HepG2 (cell line): ENCODE measurements around the gene FAM110C. TPM values are rescaled to one million over a fixed set of nuclear protein-coding genes. Genes with fewer than 3 reads are reported as not detected.

Experiments
- ATAC-seq: fragments of 200-7000 bp; cut with Tn5 transposase; 3 replicates; pipeline ENCODE4 v1.9.1; 2020; ENCODE audit warnings: mild to moderate bottlenecking, moderate library complexity
- BruUV-seq: library from RNA; stranded (reverse); fragments of 400-500 nt; replicated peaks from 2 replicates; lab custom pipeline; 2021; lab: Mats Ljungman, UMichigan
- CTCF ChIA-PET: fragments of 300-600 bp; formaldehyde crosslinking; extraction: SDS; loops from one replicate; lab custom pipeline; 2021; ENCODE audit warnings: low total read pairs, inconsistent platforms, low intra/inter-chr PET ratio; lab: Yijun Ruan, JAX
- POLR2A ChIA-PET: fragments of 350-600 bp; sonication (Branson Sonifier 250); formaldehyde crosslinking; loops from one replicate; lab custom pipeline; 2020; ENCODE audit warnings: antibody characterized with exemption, inconsistent platforms; lab: Yijun Ruan, JAX
- DNase-seq: peaks from one replicate; pipeline ENCODE4 v3.0.0-alpha.2; 2015; ENCODE audit warnings: low spot score
- FAIRE-seq: peaks from 3 replicates; lab custom pipeline; 2011; peaks lifted over from hg19 to GRCh38; lab: Jason Lieb, UNC
- H2AFZ ChIP-seq: one replicate; pipeline ENCODE4 v1.6.1; 2011; ENCODE audit warnings: low read length, inconsistent platforms
- H3K27ac ChIP-seq: fragments of 300-600 bp; 3 replicates; pipeline ENCODE4 v1.8.0; 2011; ENCODE audit warnings: mixed run types, mild to moderate bottlenecking, mixed read lengths, low read length, inconsistent platforms; ENCODE audit not compliant: insufficient read depth; ENCODE audit errors: extremely low read length
- H3K27me3 ChIP-seq, 2 experiments: fragments of 200-600 bp in 1 of 2; 2 replicates in 1 of 2; 3 replicates in 1 of 2; pipeline versions ENCODE4 v1.6.0 to v1.8.0; 2011; ENCODE audit warnings: low read length in 2 of 2, mild to moderate bottlenecking in 2 of 2, moderate library complexity in 2 of 2, inconsistent platforms in 1 of 2; ENCODE audit not compliant: insufficient read depth in 2 of 2, control insufficient read depth in 1 of 2
- H3K36me3 ChIP-seq, 2 experiments: fragments of 200-600 bp in 1 of 2; replicated peaks in 1 of 2; 2 replicates in 1 of 2; 3 replicates in 1 of 2; pipeline versions ENCODE4 v1.5.1 to v1.8.0; 2011; ENCODE audit warnings: low read length in 2 of 2, inconsistent platforms in 1 of 2; ENCODE audit not compliant: insufficient read depth in 2 of 2, control insufficient read depth in 1 of 2
- H3K4me1 ChIP-seq: 2 replicates; pipeline ENCODE4 v1.5.1; 2012; ENCODE audit warnings: low read length, inconsistent platforms; ENCODE audit not compliant: insufficient read depth
- H3K4me2 ChIP-seq: 2 replicates; pipeline ENCODE4 v1.6.0; 2011; ENCODE audit warnings: low read depth, low read length, inconsistent platforms
- H3K4me3 ChIP-seq, 3 experiments: fragments of 200-600 bp in 1 of 3; sonication (generic), shearing (Covaris generic) in 1 of 3; replicated peaks in 1 of 3; 2 replicates each; pipeline ENCODE4 v1.5.1; 2011 to 2016; ENCODE audit warnings: low read length in 3 of 3, inconsistent platforms in 2 of 3, low read depth in 2 of 3, mild to moderate bottlenecking in 2 of 3, control low read depth in 1 of 3, mixed read lengths in 1 of 3; ENCODE audit not compliant: insufficient read depth in 1 of 3
- H3K79me2 ChIP-seq: one replicate; pipeline ENCODE4 v1.6.1; 2011; ENCODE audit warnings: low read length, inconsistent platforms; ENCODE audit not compliant: insufficient read depth
- H3K9ac ChIP-seq: 2 replicates; pipeline ENCODE4 v1.6.0; 2011; ENCODE audit warnings: mild to moderate bottlenecking, low read depth, low read length, inconsistent platforms; ENCODE audit not compliant: insufficient read depth
- H3K9me3 ChIP-seq: 2 replicates; pipeline ENCODE4 v1.5.1; 2012; ENCODE audit warnings: mild to moderate bottlenecking, low read length
- H4K20me1 ChIP-seq: 2 replicates; pipeline ENCODE4 v1.6.0; 2011; ENCODE audit warnings: inconsistent platforms, mild to moderate bottlenecking, low read length, moderate library complexity; ENCODE audit not compliant: insufficient read depth
- CBX5 ChIP-seq: sonication (generic); formaldehyde crosslinking; IDR thresholded peaks from 2 replicates; pipeline ENCODE4 v1.4.0; 2020; ENCODE audit warnings: missing genetic modification reagents, borderline replicate concordance
- HMG20B ChIP-seq: conservative IDR thresholded peaks from 2 replicates; pipeline ENCODE4 v1.6.1; 2016; ENCODE audit warnings: missing genetic modification reagents, missing compliant biosample characterization
- HOXA7 ChIP-seq: sonication (generic); formaldehyde crosslinking; IDR thresholded peaks from 2 replicates; pipeline ENCODE4 v1.8.1; 2022; ENCODE audit warnings: mild to moderate bottlenecking, missing genetic modification reagents, moderate library complexity
- MTA1 ChIP-seq: sonication (generic); formaldehyde crosslinking; IDR thresholded peaks from 2 replicates; pipeline ENCODE4 v1.4.0; 2020; ENCODE audit warnings: missing genetic modification reagents, mild to moderate bottlenecking, borderline replicate concordance
- SRSF4 ChIP-seq: fragments of 200-400 bp; formaldehyde crosslinking; IDR thresholded peaks from one replicate; pipeline ENCODE4 v1.6.1; 2018; ENCODE audit warnings: mild to moderate bottlenecking, low read depth, low read length, moderate library complexity; ENCODE audit not compliant: poor library complexity, severe bottlenecking
- U2AF1 ChIP-seq: fragments of 200-400 bp; formaldehyde crosslinking; optimal IDR thresholded peaks from 2 replicates; pipeline ENCODE3; 2017; ENCODE audit warnings: mild to moderate bottlenecking, low read depth, low read length
- ZNF235 ChIP-seq: sonication (generic); formaldehyde crosslinking; IDR thresholded peaks from 2 replicates; pipeline ENCODE4 v1.8.1; 2023; ENCODE audit warnings: mild to moderate bottlenecking, missing genetic modification reagents, borderline replicate concordance
- ZNF3 ChIP-seq: IDR thresholded peaks from 2 replicates; pipeline ENCODE4 v1.7.0; 2017; ENCODE audit warnings: inconsistent platforms
- ZNF589 ChIP-seq: sonication (generic); formaldehyde crosslinking; conservative IDR thresholded peaks from 2 replicates; pipeline ENCODE4 v1.8.0; 2022; ENCODE audit warnings: mild to moderate bottlenecking, moderate library complexity, missing genetic modification reagents
- ZSCAN12 ChIP-seq: sonication (generic); formaldehyde crosslinking; IDR thresholded peaks from 2 replicates; pipeline ENCODE4 v1.9.0; 2021; ENCODE audit warnings: mild to moderate bottlenecking, missing genetic modification reagents
- WGBS: methylation state at CpG from one replicate; pipeline ENCODE4 v1.1.6; 2017; ENCODE audit warnings: low lambda C conversion rate; 5-methylcytosine and 5-hydroxymethylcytosine counted together
- in situ Hi-C: cut with HindIII; loops from 2 replicates; pipeline ENCODE4 v1.10.0; 2017; ENCODE audit warnings: low pct_unique_long_range_greater_than_20kb; ENCODE audit not compliant: extremely low pct_ligation_motif_present
- intact Hi-C: fragments of 100-400 bp; cut with micrococcal nuclease; formaldehyde crosslinking; loops from one replicate; pipeline ENCODE4 v1.10.0; 2022; ENCODE audit not compliant: unreplicated experiment
- polyA plus RNA-seq, 8 experiments: library from polyadenylated mRNA; depleted of rRNA in 3 of 8; stranded (reverse) in 7 of 8; unstranded in 1 of 8; fragments of >200 nt; fragmentation: Illumina TruSeq in 4 of 8; extraction: Trizol in 4 of 8; gene quantifications; 2 replicates each; pipeline versions ENCODE4 v1.2.1 to v1.2.3, GENCODE V29; 2011 to 2016; ENCODE audit warnings: low read depth in 4 of 8, missing spikeins in 1 of 8, mixed read lengths in 1 of 8; ENCODE audit not compliant: insufficient read depth in 1 of 8
- total RNA-seq, 5 experiments: library from RNA; depleted of rRNA; stranded (reverse); fragments of >200 nt; fragmentation: Illumina TruSeq; extraction: Trizol; gene quantifications; 2 replicates each; pipeline ENCODE4 v1.2.3, GENCODE V29; 2016; ENCODE audit warnings: low read depth in 1 of 5
- TF ChIP-seq, protein P1 (sequence below): sonication (generic); formaldehyde crosslinking; IDR thresholded peaks from 2 replicates; pipeline ENCODE4 v1.5.0; 2020; ENCODE audit warnings: missing genetic modification reagents
- TF ChIP-seq, protein P2 (sequence below): sonication (generic); formaldehyde crosslinking; IDR thresholded peaks from 2 replicates; pipeline ENCODE4 v1.4.0; 2020; ENCODE audit warnings: low read depth, mild to moderate bottlenecking, missing genetic modification reagents

The FAM110C gene
- total and polyA plus RNA-seq, 2 of the 13 experiments (the other 11 are each of a cell fraction or from before 2014, with no cell fraction given) = 1.2 to 3.5 TPM

DNA sequence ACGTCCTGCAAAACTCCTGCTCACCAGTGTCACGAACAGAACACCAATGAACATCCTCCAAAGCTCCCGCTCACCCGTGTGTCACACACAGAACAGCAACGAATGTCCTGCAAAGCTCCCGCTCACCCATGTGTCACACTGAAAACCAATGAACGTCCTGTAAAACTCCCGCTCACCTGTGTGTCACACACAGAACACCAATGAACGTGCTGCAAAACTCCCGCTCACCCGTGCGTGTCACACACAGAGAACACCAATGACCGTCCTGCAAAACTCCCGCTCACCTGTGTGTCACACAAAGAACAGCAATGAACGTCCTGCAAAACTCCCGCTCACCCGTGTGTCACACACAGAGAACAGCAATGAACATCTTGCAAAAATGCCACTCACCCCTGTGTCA is 20.5 kb upstream of the FAM110C start:
- BruUV-seq = no TSS peak
- Histone ChIP-seq H3K4me3 (no peak overlapping the region), H3K4me1 (no peaks in the 10 kb centered on the region), H3K27ac (no peak overlapping the region), H3K79me2 (no peaks in the 10 kb centered on the region), H3K4me2 (no peak overlapping the region), H3K27me3 (peaks cover 3 to 35% of the 10 kb centered on the region in 2 experiments; a peak in 4 of 5 replicates), H3K9me3 (no peaks in the 10 kb centered on the region), H2AFZ (no peak overlapping the region), H3K9ac (no peak overlapping the region), H4K20me1 (no peaks in the 10 kb centered on the region), H3K36me3 (no peaks in the 10 kb centered on the region)
- in situ Hi-C loops = no loop called here
- ChIA-PET POLR2A (no interaction called here), CTCF (no interaction called here)
- ATAC-seq = no peak
- WGBS = 60% methylated on average over 17 of the region's 17 CpGs
- TF ChIP-seq MTA1 (CRISPR knock-in tag) = no peak
- no peak for TF ChIP-seq SRSF4
- no peak for TF ChIP-seq CBX5 (CRISPR knock-in tag)
- no peak for TF ChIP-seq HMG20B
- TF ChIP-seq, protein P1, sequence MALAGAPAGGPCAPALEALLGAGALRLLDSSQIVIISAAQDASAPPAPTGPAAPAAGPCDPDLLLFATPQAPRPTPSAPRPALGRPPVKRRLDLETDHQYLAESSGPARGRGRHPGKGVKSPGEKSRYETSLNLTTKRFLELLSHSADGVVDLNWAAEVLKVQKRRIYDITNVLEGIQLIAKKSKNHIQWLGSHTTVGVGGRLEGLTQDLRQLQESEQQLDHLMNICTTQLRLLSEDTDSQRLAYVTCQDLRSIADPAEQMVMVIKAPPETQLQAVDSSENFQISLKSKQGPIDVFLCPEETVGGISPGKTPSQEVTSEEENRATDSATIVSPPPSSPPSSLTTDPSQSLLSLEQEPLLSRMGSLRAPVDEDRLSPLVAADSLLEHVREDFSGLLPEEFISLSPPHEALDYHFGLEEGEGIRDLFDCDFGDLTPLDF (CRISPR knock-in tag) = no peak
- no peak for TF ChIP-seq ZNF589 (CRISPR knock-in tag)
- TF ChIP-seq ZSCAN12 (CRISPR knock-in tag) = no peak
- no peak for TF ChIP-seq HOXA7
- TF ChIP-seq, protein P2, sequence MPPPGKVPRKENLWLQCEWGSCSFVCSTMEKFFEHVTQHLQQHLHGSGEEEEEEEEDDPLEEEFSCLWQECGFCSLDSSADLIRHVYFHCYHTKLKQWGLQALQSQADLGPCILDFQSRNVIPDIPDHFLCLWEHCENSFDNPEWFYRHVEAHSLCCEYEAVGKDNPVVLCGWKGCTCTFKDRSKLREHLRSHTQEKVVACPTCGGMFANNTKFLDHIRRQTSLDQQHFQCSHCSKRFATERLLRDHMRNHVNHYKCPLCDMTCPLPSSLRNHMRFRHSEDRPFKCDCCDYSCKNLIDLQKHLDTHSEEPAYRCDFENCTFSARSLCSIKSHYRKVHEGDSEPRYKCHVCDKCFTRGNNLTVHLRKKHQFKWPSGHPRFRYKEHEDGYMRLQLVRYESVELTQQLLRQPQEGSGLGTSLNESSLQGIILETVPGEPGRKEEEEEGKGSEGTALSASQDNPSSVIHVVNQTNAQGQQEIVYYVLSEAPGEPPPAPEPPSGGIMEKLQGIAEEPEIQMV = no peak
- no peak for TF ChIP-seq ZNF3 (CRISPR knock-in tag)
- TF ChIP-seq U2AF1 = no peak
- TF ChIP-seq ZNF235 (CRISPR knock-in tag) = no peak
- intact Hi-C loops = no loop called here
- DNase-seq = no peak
- no peak for FAIRE-seq
